Measurements from ENCODE around the gene CYSLTR1.
"Not testable (repeated sequence)": the region's sequence is repeated elsewhere in the genome, so short reads cannot be mapped to it uniquely, and the experiment has no call there.

Gene CYSLTR1

GRCh38 chrX:78327370-78328086, at the start of gene CYSLTR1:
CYSLTR1 (minus strand) TSS chrX:78327611; CDS start chrX:78273746, 53,865 bp downstream.
- DNase-seq (ENCODE audit: low read depth) = no peak

GRCh38 chrX:78377186-78377585, 49.8 kb upstream of the CYSLTR1 start:
- DNase-seq (ENCODE audit: low read depth) = no peak

GRCh38 chrX:78375894-78376293, 48.5 kb upstream of the CYSLTR1 start:
- no peak for DNase-seq (ENCODE audit: low read depth)

GRCh38 chrX:78366576-78366975, 39.2 kb upstream of the CYSLTR1 start:
- no peak for DNase-seq (ENCODE audit: low read depth)

- DNase-seq (ENCODE audit: low read depth) = no peak
Measured at GRCh38 chrX:78357342-78358055, 30.1 kb upstream of the CYSLTR1 start.

GRCh38 chrX:78333521-78333920, 6.1 kb upstream of the CYSLTR1 start:
- DNase-seq (ENCODE audit: low read depth) = no peak

- no peak for DNase-seq (ENCODE audit: low read depth)
Measured at GRCh38 chrX:78331708-78332107, 4.3 kb upstream of the CYSLTR1 start.

GRCh38 chrX:78330540-78330939, 3.1 kb upstream of the CYSLTR1 start:
- DNase-seq (ENCODE audit: low read depth) = no peak

- DNase-seq (ENCODE audit: low read depth) = no peak
Measured at GRCh38 chrX:78330068-78330467, 2.7 kb upstream of the CYSLTR1 start.

GRCh38 chrX:78329486-78329885, 2.1 kb upstream of the CYSLTR1 start:
- no peak for DNase-seq (ENCODE audit: low read depth)

- DNase-seq (ENCODE audit: low read depth) = no peak
Measured at GRCh38 chrX:78326401-78326800, 1.0 kb downstream of the CYSLTR1 start.

GRCh38 chrX:78322863-78323262, 4.5 kb downstream of the CYSLTR1 start:
- no peak for DNase-seq (ENCODE audit: low read depth)

GRCh38 chrX:78321809-78322208, 5.6 kb downstream of the CYSLTR1 start:
- DNase-seq (ENCODE audit: low read depth) = peak; percentile 5

GRCh38 chrX:78316265-78316664, 11.1 kb downstream of the CYSLTR1 start:
- no peak for DNase-seq (ENCODE audit: low read depth)

GRCh38 chrX:78315745-78316144, 11.7 kb downstream of the CYSLTR1 start:
- no peak for DNase-seq (ENCODE audit: low read depth)

GRCh38 chrX:78314561-78314960, 12.8 kb downstream of the CYSLTR1 start:
- DNase-seq (ENCODE audit: low read depth) = no peak

- DNase-seq (ENCODE audit: low read depth) = no peak
Measured at GRCh38 chrX:78313526-78313925, 13.9 kb downstream of the CYSLTR1 start.

- DNase-seq (ENCODE audit: low read depth) = no peak
Measured at GRCh38 chrX:78307665-78308064, 19.7 kb downstream of the CYSLTR1 start.

- DNase-seq (ENCODE audit: low read depth) = no peak
Measured at GRCh38 chrX:78303086-78303485, 24.3 kb downstream of the CYSLTR1 start.

GRCh38 chrX:78300933-78301332, 26.5 kb downstream of the CYSLTR1 start:
- DNase-seq (ENCODE audit: low read depth) = not testable (repeated sequence)

- no peak for DNase-seq (ENCODE audit: low read depth)
Measured at GRCh38 chrX:78283511-78283910, 43.9 kb downstream of the CYSLTR1 start.

- DNase-seq (ENCODE audit: low read depth) = no peak
Measured at GRCh38 chrX:78237127-78237526, 90.3 kb downstream of the CYSLTR1 start.

- DNase-seq (ENCODE audit: low read depth) = not testable (repeated sequence)
Measured at GRCh38 chrX:78226047-78226446, 101.4 kb downstream of the CYSLTR1 start.
